Daoy (cell line): ENCODE results near the gene KAT2A. TPM values are rescaled to one million over a fixed set of nuclear protein-coding genes. Genes with fewer than 3 reads are reported as not detected.

Experiments used
- total RNA-seq: library from RNA; depleted of rRNA; stranded (reverse); fragments of >200 nt; shearing (Covaris generic); gene quantifications from 2 replicates; pipeline ENCODE4 v1.2.3, GENCODE V29; 2014; rRNA removed

The KAT2A gene
- total RNA-seq, 1 experiment from 2014 or later, result 4.9 TPM

Other genes starting within 250 kb of the KAT2A start
- 115 and 124 TPM in 2 replicates for gene ACLY, start 202.4 kb downstream of the KAT2A start, total RNA-seq
- 0.42 and 2.8 TPM in 2 replicates for gene ODAD4, start 190.8 kb downstream of the KAT2A start, total RNA-seq
- gene CNP, start 154.6 kb downstream of the KAT2A start, total RNA-seq, result 39.5 and 41.6 TPM in 2 replicates
- 148 and 155 TPM in 2 replicates for gene DNAJC7, start 103.9 kb downstream of the KAT2A start, total RNA-seq
- gene NKIRAS2, start 101.3 kb downstream of the KAT2A start, total RNA-seq, result 40.7 and 42.1 TPM in 2 replicates
- 0.23 and 0.30 TPM in 2 replicates for gene C17orf113, start 70.8 kb downstream of the KAT2A start, total RNA-seq
- 0.34 and 0.63 TPM in 2 replicates for gene ZNF385C, start 22.9 kb downstream of the KAT2A start, total RNA-seq
- 1.3 and 3.1 TPM in 2 replicates for gene DHX58, start 8.7 kb downstream of the KAT2A start, total RNA-seq
- gene HSPB9, start 1.4 kb upstream of the KAT2A start, total RNA-seq, result 0.06 TPM in 1 of 2 replicates, not detected in the other
- 62.4 and 66.9 TPM in 2 replicates for gene RAB5C, start 33.6 kb upstream of the KAT2A start, total RNA-seq
- gene KCNH4, start 59.8 kb upstream of the KAT2A start, total RNA-seq, result under 0.01 TPM in 1 of 2 replicates, not detected in the other
- gene HCRT, start 64.1 kb upstream of the KAT2A start, total RNA-seq, result not detected in 2 replicates
- 1.8 and 2.8 TPM in 2 replicates for gene GHDC, start 73.1 kb upstream of the KAT2A start, total RNA-seq
- 18.6 and 27.1 TPM in 2 replicates for gene STAT5B, start 155.0 kb upstream of the KAT2A start, total RNA-seq
- 11.9 and 18.7 TPM in 2 replicates for gene STAT5A, start 167.1 kb upstream of the KAT2A start, total RNA-seq